HUES48 (cell line): ENCODE data around the gene ADGRD1.

ENCODE experiments used
- H3K27ac ChIP-seq: one replicate; pipeline ENCODE4 v1.7.0; 2013; ENCODE audit warnings: low read depth, low read length, inconsistent platforms
- H3K27me3 ChIP-seq: 2 replicates; pipeline ENCODE4 v1.6.1; 2013; ENCODE audit warnings: mild to moderate bottlenecking, low read length; ENCODE audit not compliant: control insufficient read depth, insufficient read depth
- H3K36me3 ChIP-seq: 2 replicates; pipeline ENCODE4 v1.6.1; 2013; ENCODE audit warnings: low read length; ENCODE audit not compliant: control insufficient read depth, insufficient read depth
- H3K4me1 ChIP-seq: 2 replicates; pipeline ENCODE4 v1.6.1; 2013; ENCODE audit warnings: mild to moderate bottlenecking, low read length; ENCODE audit not compliant: control insufficient read depth, insufficient read depth
- H3K4me3 ChIP-seq: 2 replicates; pipeline ENCODE4 v1.5.1; 2013; ENCODE audit warnings: mild to moderate bottlenecking, low read depth, low read length
- H3K9ac ChIP-seq: 2 replicates; pipeline ENCODE4 v1.6.1; 2013; ENCODE audit warnings: mild to moderate bottlenecking, low read depth, low read length, moderate library complexity
- H3K9me3 ChIP-seq: 2 replicates; pipeline ENCODE4 v1.6.1; 2013; ENCODE audit warnings: low read length; ENCODE audit not compliant: control insufficient read depth, insufficient read depth

Gene ADGRD1

GRCh38 chr12:131097202-131098177 is 143.8 kb downstream of the ADGRD1 start:
- Histone ChIP-seq H3K27ac (no peak overlapping the region), H3K27me3 (no peaks in the 10 kb centered on the region), H3K9me3 (no peaks in the 10 kb centered on the region; the same call in 1 of the 2 replicates), H3K4me3 (no peak overlapping the region), H3K4me1 (no peaks in the 10 kb centered on the region), H3K36me3 (no peaks in the 10 kb centered on the region), H3K9ac (no peak overlapping the region)

- Histone ChIP-seq H3K27ac (no peak overlapping the region), H3K36me3 (no peaks in the 10 kb centered on the region), H3K27me3 (no peaks in the 10 kb centered on the region), H3K4me3 (no peak overlapping the region), H3K9ac (no peak overlapping the region), H3K4me1 (no peaks in the 10 kb centered on the region), H3K9me3 (no peaks in the 10 kb centered on the region; the same call in 1 of the 2 replicates)
Measured at GRCh38 chr12:131098178-131098981, 144.7 kb downstream of the ADGRD1 start.

- Histone ChIP-seq H3K4me3 (no peak overlapping the region), H3K36me3 (no peaks in the 10 kb centered on the region), H3K27me3 (no peaks in the 10 kb centered on the region), H3K9me3 (no peaks in the 10 kb centered on the region; the same call in 1 of the 2 replicates), H3K4me1 (no peaks in the 10 kb centered on the region), H3K9ac (no peak overlapping the region), H3K27ac (no peak overlapping the region)
Measured at GRCh38 chr12:131100031-131100674, 146.4 kb downstream of the ADGRD1 start.

DNA sequence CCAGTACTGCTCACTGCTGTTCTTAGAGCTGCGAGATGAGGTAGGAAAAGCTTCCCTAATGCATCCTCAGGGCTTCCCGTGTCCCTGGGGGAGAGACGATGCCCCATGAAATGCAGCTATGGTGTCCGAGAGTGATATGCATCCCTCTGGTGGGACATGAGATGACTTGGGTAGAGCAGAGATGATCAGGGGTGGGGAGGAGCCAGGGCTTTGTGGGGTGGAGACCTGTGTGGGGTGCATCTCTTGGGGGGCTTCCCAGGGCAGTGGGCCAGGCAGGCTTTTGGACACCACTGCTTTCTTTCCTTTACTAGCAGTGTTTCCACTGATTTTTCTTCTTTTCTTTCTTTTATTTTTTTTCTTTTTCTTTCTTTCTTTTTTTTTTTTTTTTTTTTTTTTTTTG is 147.3 kb downstream of the ADGRD1 start:
- H3K9me3 ChIP-seq, result no peaks in the 10 kb centered on the region; the same call in 1 of the 2 replicates
- no peak overlapping the region for H3K27ac ChIP-seq
- H3K4me3 ChIP-seq, result no peak overlapping the region
- no peaks in the 10 kb centered on the region for H3K36me3 ChIP-seq
- H3K9ac ChIP-seq, result no peak overlapping the region
- H3K27me3 ChIP-seq, result no peaks in the 10 kb centered on the region
- no peaks in the 10 kb centered on the region for H3K4me1 ChIP-seq

DNA sequence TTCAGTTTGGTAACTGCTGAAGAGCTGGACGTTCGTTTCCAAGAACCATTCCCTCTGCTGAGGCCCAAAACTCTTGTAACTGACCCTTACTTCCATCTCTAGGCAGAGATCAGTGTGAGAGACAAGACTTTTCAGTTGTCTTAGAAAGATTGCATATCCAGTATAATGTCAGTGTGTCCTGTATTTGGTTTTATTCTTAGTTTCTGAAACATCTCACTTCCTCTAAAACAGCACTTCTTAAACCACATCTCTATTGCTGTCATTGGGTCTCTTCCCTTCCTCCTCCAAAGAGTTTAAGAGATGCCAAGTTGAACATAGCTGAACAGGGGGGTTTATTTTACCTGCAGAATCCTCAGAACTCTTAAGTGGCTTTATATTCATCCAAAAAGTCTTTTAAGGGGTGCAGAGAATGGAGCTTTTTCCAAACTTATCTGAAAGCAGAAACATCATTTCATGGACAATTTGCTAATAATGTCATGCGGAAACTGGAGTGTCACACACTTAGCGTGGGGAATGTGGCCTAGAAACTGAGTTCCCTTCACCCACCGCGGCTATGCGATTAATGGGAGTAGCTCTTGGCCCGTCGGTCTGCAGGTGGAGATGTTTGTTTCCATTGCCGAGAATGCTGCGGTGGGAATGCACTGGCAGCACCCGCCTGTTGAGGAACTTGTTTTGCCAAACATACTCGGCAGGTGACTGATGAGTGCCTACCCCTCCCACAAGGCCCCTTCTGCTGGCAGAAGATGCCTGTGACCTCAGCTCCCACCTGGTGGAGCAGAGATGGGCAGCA is 148.2 kb downstream of the ADGRD1 start:
- no peaks in the 10 kb centered on the region; the same call in 1 of the 2 replicates for H3K9me3 ChIP-seq
- H3K27ac ChIP-seq, result no peak overlapping the region
- no peaks in the 10 kb centered on the region for H3K4me1 ChIP-seq
- no peaks in the 10 kb centered on the region for H3K27me3 ChIP-seq
- H3K9ac ChIP-seq, result no peak overlapping the region
- no peak overlapping the region for H3K4me3 ChIP-seq
- no peaks in the 10 kb centered on the region for H3K36me3 ChIP-seq

GRCh38 chr12:131102493-131102931 is 148.8 kb downstream of the ADGRD1 start:
- Histone ChIP-seq H3K27ac (no peak overlapping the region), H3K36me3 (no peaks in the 10 kb centered on the region), H3K27me3 (no peaks in the 10 kb centered on the region)

DNA sequence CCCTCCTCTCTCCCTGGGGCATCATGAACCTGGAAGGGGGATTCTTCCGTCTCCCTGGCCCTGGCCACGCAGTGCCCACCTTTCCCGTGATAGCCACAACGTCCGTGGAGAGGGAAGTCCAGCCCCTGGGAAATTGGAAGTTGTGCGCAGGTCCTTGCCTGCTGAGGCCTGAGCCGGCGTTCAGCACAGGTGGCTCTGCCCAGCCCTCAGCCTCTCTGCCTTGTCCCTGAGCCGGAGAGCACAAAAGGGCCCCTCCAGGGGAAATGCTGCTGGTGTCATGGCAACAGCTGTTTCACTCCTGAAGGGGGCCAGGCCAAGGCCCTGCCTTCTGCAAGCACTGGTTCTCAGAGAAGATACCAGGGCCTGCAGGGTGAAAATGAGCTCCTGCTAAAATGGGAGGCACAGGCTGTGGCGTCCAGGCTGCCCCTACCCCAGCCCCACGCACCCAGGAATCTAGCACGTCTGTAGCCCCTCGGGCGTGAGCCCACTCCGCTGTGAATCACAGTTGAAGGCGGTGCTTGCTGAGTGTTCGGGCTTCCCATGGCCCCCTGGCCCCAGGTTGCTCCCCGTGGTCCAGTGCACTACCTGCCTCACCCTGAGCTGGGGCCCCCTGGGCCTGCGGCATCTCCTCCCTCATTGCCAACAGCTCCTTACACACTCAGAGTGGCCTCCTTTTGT is 149.4 kb downstream of the ADGRD1 start:
- H3K27me3 ChIP-seq, result no peaks in the 10 kb centered on the region
- H3K9me3 ChIP-seq, result no peaks in the 10 kb centered on the region; the same call in 1 of the 2 replicates
- H3K4me1 ChIP-seq, result no peaks in the 10 kb centered on the region
- no peak overlapping the region for H3K4me3 ChIP-seq
- no peak overlapping the region for H3K27ac ChIP-seq
- no peak overlapping the region for H3K9ac ChIP-seq
- no peaks in the 10 kb centered on the region for H3K36me3 ChIP-seq

More at GRCh38 chr12:131102493-131102931, 148.8 kb downstream of the ADGRD1 start:
- no peaks in the 10 kb centered on the region; the same call in 1 of the 2 replicates for H3K9me3 ChIP-seq
- H3K9ac ChIP-seq, result no peak overlapping the region
- no peak overlapping the region for H3K4me3 ChIP-seq
- no peaks in the 10 kb centered on the region for H3K4me1 ChIP-seq

- H3K4me3 ChIP-seq, result no peak overlapping the region
- H3K9me3 ChIP-seq, result no peaks in the 10 kb centered on the region; the same call in 1 of the 2 replicates
- no peaks in the 10 kb centered on the region for H3K36me3 ChIP-seq
- H3K4me1 ChIP-seq, result no peaks in the 10 kb centered on the region
- no peak overlapping the region for H3K9ac ChIP-seq
- H3K27ac ChIP-seq, result no peak overlapping the region
- H3K27me3 ChIP-seq, result no peaks in the 10 kb centered on the region
Measured at GRCh38 chr12:131103669-131104462, 150.2 kb downstream of the ADGRD1 start.
